WI38 (cell line): ENCODE data around the gene PPP1R16B.

ENCODE experiments used
- H3K4me3 ChIP-seq: 2 replicates; pipeline ENCODE4 v1.5.1; 2011; ENCODE audit warnings: low read depth, mild to moderate bottlenecking, control low read depth, low read length
- CTCF ChIP-seq: IDR thresholded peaks from 2 replicates; pipeline ENCODE4 v1.5.1; 2012; ENCODE audit warnings: low read depth, mild to moderate bottlenecking, control low read depth, low read length

The PPP1R16B gene

GRCh38 chr20:38862226-38862625 is 56.7 kb downstream of the PPP1R16B start:
- TF ChIP-seq CTCF: no peak
- no peak overlapping the region for H3K4me3 ChIP-seq

GRCh38 chr20:38863024-38863851 is 57.7 kb downstream of the PPP1R16B start:
- TF ChIP-seq CTCF: no peak
- no peak overlapping the region for H3K4me3 ChIP-seq

GRCh38 chr20:38864662-38865061 is 59.2 kb downstream of the PPP1R16B start:
- H3K4me3 ChIP-seq: no peak overlapping the region
- TF ChIP-seq CTCF: no peak

- TF ChIP-seq CTCF: no peak
- no peak overlapping the region for H3K4me3 ChIP-seq
Observed at GRCh38 chr20:38866265-38867061, 61.0 kb downstream of the PPP1R16B start.

GRCh38 chr20:38867062-38867359 is 61.5 kb downstream of the PPP1R16B start:
- TF ChIP-seq CTCF: no peak

GRCh38 chr20:38870733-38871559 is 65.4 kb downstream of the PPP1R16B start:
- no peak for TF ChIP-seq CTCF
- H3K4me3 ChIP-seq: no peak overlapping the region

More at GRCh38 chr20:38867062-38867359, 61.5 kb downstream of the PPP1R16B start:
- H3K4me3 ChIP-seq: no peak overlapping the region
